Kidney (tissue), 14 donors: Measurements from ENCODE around the gene CALML3. TPM values are rescaled to one million over a fixed set of nuclear protein-coding genes. Genes with fewer than 3 reads are reported as not detected.

Source experiments
- DNase-seq, 5 donors: peaks; one replicate each; pipeline ENCODE4 v3.0.0-alpha.2; 2013 to 2020
- FAIRE-seq: peaks from 2 replicates; lab custom pipeline; 2012; peaks lifted over from hg19 to GRCh38; lab: Jason Lieb, UNC
- H3K27ac ChIP-seq, 2 donors: one replicate each; pipeline ENCODE4 v1.7.0; 2013; ENCODE audit warnings: low read depth in 2 of 2, low read length in 2 of 2, inconsistent platforms in 1 of 2
- H3K27me3 ChIP-seq: one replicate; pipeline ENCODE4 v1.7.1; 2013; ENCODE audit warnings: low read length, inconsistent platforms; ENCODE audit not compliant: control insufficient read depth, insufficient read depth
- H3K36me3 ChIP-seq, 3 donors: one replicate each; pipeline versions ENCODE4 v1.7.0 to v1.7.1; 2013; ENCODE audit warnings: low read length in 3 of 3, control low read depth in 1 of 3, inconsistent platforms in 1 of 3; ENCODE audit not compliant: insufficient read depth in 3 of 3, control insufficient read depth in 2 of 3
- H3K4me1 ChIP-seq, 3 donors: one replicate each; pipeline versions ENCODE4 v1.7.0 to v1.7.1; 2013; ENCODE audit warnings: low read length in 3 of 3, inconsistent platforms in 1 of 3, low read depth in 1 of 3; ENCODE audit not compliant: control insufficient read depth in 2 of 3, insufficient read depth in 2 of 3
- H3K4me3 ChIP-seq, 3 donors: one replicate each; pipeline versions ENCODE4 v1.7.0 to v1.8.1; 2013; ENCODE audit warnings: low read length in 3 of 3, control low read depth in 1 of 3, inconsistent platforms in 1 of 3
- H3K9ac ChIP-seq, 3 donors: one replicate each; pipeline versions ENCODE4 v1.7.0 to v1.7.1; 2013; ENCODE audit warnings: low read length in 3 of 3, control low read depth in 1 of 3, inconsistent platforms in 1 of 3
- H3K9me3 ChIP-seq, 3 donors: one replicate each; pipeline versions ENCODE4 v1.7.0 to v1.7.1; 2013; ENCODE audit warnings: low read length in 3 of 3, control low read depth in 1 of 3, inconsistent platforms in 1 of 3; ENCODE audit not compliant: control insufficient read depth in 2 of 3, insufficient read depth in 1 of 3
- intact Hi-C: fragments of 100-400 bp; cut with DNase I; formaldehyde crosslinking; loops from one replicate; pipeline ENCODE4 v1.11.1; 2022
- polyA plus RNA-seq: library from polyadenylated mRNA; stranded (reverse); fragments of 350-450 nt; fragmentation: Illumina TruSeq; extraction: RNeasy Lipid Tissue Mini Kit (QIAGEN cat#74804); gene quantifications from one replicate; pipeline ENCODE4 v1.2.3, GENCODE V29; 2014; ENCODE audit warnings: low read depth, low replicate concordance; ENCODE audit not compliant: insufficient read depth
- total RNA-seq: library from RNA; stranded (reverse); fragmentation: NEBNext Ultra II Directional; extraction: Animal tissue kit (Norgen Biotek cat#: 25700); gene quantifications from one replicate; pipeline ENCODE4 v1.2.1, GENCODE V29; 2021
- TF ChIP-seq, protein P1 (sequence below): IDR thresholded peaks from 3 replicates; pipeline ENCODE4 v1.5.1; 2012; ENCODE audit warnings: mild to moderate bottlenecking, moderate library complexity, borderline replicate concordance; ENCODE audit not compliant: insufficient read depth; ENCODE audit errors: extremely low read depth
- donor health status: control.
- donor health status: control.
- donor health status: control.
- donor health status: control.
- donor health status: control.
- donor health status: DM: yes; HTN: yes; CAD: no.
- donor health status: Normal renal cell carcinoma (clear cell type).

The CALML3 gene
- total and polyA plus RNA-seq, 2 donors from 2014 or later, result 15.9 TPM; not detected in 1

- Histone ChIP-seq H3K36me3 (no peaks in the 10 kb centered on the region), H3K9me3 (no peaks in the 10 kb centered on the region), H3K9ac (no peak overlapping the region), H3K27ac (no peak overlapping the region), H3K27me3 (no peaks in the 10 kb centered on the region), H3K4me1 (peaks cover 3 to 10% (median 7%) of the 10 kb centered on the region in 3 donors), H3K4me3 (no peak overlapping the region)
- FAIRE-seq (no peak), DNase-seq (peak in 1 of 5 donors; percentile 74)
- intact Hi-C loops, result no loop called here
- TF ChIP-seq, protein P1, sequence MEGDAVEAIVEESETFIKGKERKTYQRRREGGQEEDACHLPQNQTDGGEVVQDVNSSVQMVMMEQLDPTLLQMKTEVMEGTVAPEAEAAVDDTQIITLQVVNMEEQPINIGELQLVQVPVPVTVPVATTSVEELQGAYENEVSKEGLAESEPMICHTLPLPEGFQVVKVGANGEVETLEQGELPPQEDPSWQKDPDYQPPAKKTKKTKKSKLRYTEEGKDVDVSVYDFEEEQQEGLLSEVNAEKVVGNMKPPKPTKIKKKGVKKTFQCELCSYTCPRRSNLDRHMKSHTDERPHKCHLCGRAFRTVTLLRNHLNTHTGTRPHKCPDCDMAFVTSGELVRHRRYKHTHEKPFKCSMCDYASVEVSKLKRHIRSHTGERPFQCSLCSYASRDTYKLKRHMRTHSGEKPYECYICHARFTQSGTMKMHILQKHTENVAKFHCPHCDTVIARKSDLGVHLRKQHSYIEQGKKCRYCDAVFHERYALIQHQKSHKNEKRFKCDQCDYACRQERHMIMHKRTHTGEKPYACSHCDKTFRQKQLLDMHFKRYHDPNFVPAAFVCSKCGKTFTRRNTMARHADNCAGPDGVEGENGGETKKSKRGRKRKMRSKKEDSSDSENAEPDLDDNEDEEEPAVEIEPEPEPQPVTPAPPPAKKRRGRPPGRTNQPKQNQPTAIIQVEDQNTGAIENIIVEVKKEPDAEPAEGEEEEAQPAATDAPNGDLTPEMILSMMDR, result no peak
Measured at GRCh38 chr10:5570007-5570655, 45.4 kb downstream of the CALML3 start.

- no peak overlapping the region for H3K4me3 ChIP-seq
- FAIRE-seq (no peak), DNase-seq (peak in 1 of 5 donors; percentile 45)
- H3K9ac ChIP-seq, result no peak overlapping the region
- no peaks in the 10 kb centered on the region for H3K27me3 ChIP-seq
- TF ChIP-seq, protein P1, result no peak
- H3K27ac ChIP-seq, result no peak overlapping the region
- H3K9me3 ChIP-seq, result no peaks in the 10 kb centered on the region
- peaks cover 5 to 16% (median 8%) of the 10 kb centered on the region in 3 donors for H3K4me1 ChIP-seq
- intact Hi-C loops, result no loop called here
- H3K36me3 ChIP-seq, result no peaks in the 10 kb centered on the region
Measured at GRCh38 chr10:5570979-5571810, 46.4 kb downstream of the CALML3 start.

DNA sequence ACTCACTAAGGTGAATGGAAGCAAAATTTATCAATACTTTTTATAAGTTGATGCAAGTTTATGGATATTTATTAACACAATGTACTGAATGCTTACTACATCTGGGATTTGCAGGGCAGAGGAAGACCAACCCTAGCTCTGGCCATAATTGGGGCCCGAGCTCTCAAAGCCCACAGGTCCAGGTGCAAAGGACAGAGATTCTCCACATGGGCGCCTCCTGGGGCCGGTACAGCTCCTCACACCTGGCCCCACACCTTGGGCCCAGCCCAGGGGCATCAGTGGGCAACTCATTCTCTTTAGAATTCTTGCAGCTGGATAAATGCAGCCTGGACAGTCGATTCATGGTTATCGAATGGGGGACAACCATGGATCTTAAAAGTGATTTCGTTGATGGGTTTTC lies 47.1 kb downstream of the CALML3 start:
- FAIRE-seq (no peak), DNase-seq (no peak)
- Histone ChIP-seq H3K4me3 (no peak overlapping the region), H3K27ac (no peak overlapping the region), H3K9ac (no peak overlapping the region), H3K27me3 (no peaks in the 10 kb centered on the region), H3K4me1 (peaks cover 6 to 16% (median 8%) of the 10 kb centered on the region in 3 donors), H3K36me3 (no peaks in the 10 kb centered on the region), H3K9me3 (no peaks in the 10 kb centered on the region)
- intact Hi-C loops, result no loop called here
- TF ChIP-seq, protein P1, result no peak
